ENCODE data around the gene VTI1B. TPM values are rescaled to one million over a fixed set of nuclear protein-coding genes. Genes with fewer than 3 reads are reported as not detected.
A peak's percentile ranks its signal among the peaks of the same experiment; 100 is the strongest.

VTI1B gene
- total and polyA plus RNA-seq, 4 donors, result 43.9 to 105 (median 67.5) TPM

- Histone ChIP-seq H3K9me3 (ENCODE audit: control insufficient read depth in 4 of 4, insufficient read depth in 3 of 4, low read length in 3 of 4) (no peaks in the 10 kb centered on the region), H3K27ac (ENCODE audit: low read depth in 1 of 2, low read length in 1 of 2) (no peak overlapping the region), H3K36me3 (ENCODE audit: control insufficient read depth in 4 of 4, insufficient read depth in 4 of 4, low read length in 4 of 4) (peaks cover 0 to 10% (median 6%) of the 10 kb centered on the region in 4 donors), H3K27me3 (ENCODE audit: control insufficient read depth in 3 of 3, insufficient read depth in 3 of 3, low read length in 2 of 3) (no peaks in the 10 kb centered on the region), H3K9ac (ENCODE audit: insufficient read depth in 1 of 2, low read length in 2 of 2) (no peak overlapping the region), H3K4me1 (ENCODE audit: control insufficient read depth in 5 of 5, insufficient read depth in 5 of 5, low read length in 5 of 5) (no peaks in the 10 kb centered on the region), H3K4me3 (no peak overlapping the region)
- 84 to 91% methylated on average over 4 of the region's 4 CpGs for WGBS, 2 donors
- TF ChIP-seq, protein P1, sequence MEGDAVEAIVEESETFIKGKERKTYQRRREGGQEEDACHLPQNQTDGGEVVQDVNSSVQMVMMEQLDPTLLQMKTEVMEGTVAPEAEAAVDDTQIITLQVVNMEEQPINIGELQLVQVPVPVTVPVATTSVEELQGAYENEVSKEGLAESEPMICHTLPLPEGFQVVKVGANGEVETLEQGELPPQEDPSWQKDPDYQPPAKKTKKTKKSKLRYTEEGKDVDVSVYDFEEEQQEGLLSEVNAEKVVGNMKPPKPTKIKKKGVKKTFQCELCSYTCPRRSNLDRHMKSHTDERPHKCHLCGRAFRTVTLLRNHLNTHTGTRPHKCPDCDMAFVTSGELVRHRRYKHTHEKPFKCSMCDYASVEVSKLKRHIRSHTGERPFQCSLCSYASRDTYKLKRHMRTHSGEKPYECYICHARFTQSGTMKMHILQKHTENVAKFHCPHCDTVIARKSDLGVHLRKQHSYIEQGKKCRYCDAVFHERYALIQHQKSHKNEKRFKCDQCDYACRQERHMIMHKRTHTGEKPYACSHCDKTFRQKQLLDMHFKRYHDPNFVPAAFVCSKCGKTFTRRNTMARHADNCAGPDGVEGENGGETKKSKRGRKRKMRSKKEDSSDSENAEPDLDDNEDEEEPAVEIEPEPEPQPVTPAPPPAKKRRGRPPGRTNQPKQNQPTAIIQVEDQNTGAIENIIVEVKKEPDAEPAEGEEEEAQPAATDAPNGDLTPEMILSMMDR (IDR thresholded peaks at IDR 0.05; ENCODE audit: control extremely low read depth, extremely low read depth), result no peak
- ATAC-seq (ENCODE audit: insufficient read depth, low FRiP score) (no peak), DNase-seq (no peak)
Observed at GRCh38 chr14:67663633-67664032, 10.8 kb downstream of the VTI1B start.

GRCh38 chr14:67653651-67654280, 20.7 kb downstream of the VTI1B start:
- no peak for DNase-seq
- Histone ChIP-seq H3K9me3 (ENCODE audit: control insufficient read depth in 4 of 4, insufficient read depth in 3 of 4, low read length in 3 of 4) (no peaks in the 10 kb centered on the region), H3K36me3 (ENCODE audit: control insufficient read depth in 4 of 4, insufficient read depth in 4 of 4, low read length in 4 of 4) (peaks cover 23 to 44% (median 42%) of the 10 kb centered on the region in 4 donors), H3K4me1 (ENCODE audit: control insufficient read depth in 5 of 5, insufficient read depth in 5 of 5, low read length in 5 of 5) (no peaks in the 10 kb centered on the region), H3K4me3 (no peak overlapping the region), H3K27me3 (ENCODE audit: control insufficient read depth in 3 of 3, insufficient read depth in 3 of 3, low read length in 2 of 3) (no peaks in the 10 kb centered on the region), H3K9ac (ENCODE audit: insufficient read depth in 1 of 2, low read length in 2 of 2) (no peak overlapping the region), H3K27ac (ENCODE audit: low read depth in 1 of 2, low read length in 1 of 2) (no peak overlapping the region)
- no peak for ATAC-seq (ENCODE audit: insufficient read depth, low FRiP score)
- TF ChIP-seq, protein P1 (IDR thresholded peaks at IDR 0.05; ENCODE audit: control extremely low read depth, extremely low read depth), result no peak
- 84 to 88% methylated on average over 6 of the region's 6 CpGs for WGBS, 2 donors

DNA sequence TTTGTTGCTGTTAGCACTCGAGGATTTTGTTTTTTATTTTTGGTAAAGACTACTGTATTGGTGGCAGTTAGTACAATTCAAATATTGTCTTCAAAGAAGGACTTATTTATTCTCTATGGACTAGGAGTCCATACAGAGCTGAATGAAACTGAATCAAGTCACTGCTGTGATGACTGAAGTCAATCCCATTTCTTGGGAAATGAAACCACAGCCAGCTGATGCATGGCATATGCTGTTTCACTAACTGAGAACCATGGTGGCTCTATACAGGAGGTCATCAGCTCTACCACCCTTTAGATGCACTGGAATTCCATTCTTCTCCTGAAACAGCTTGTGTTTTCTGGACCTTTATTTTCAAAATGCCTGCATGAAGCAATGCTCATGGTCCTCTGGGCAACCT, 22.2 kb downstream of the VTI1B start:
- Histone ChIP-seq H3K36me3 (ENCODE audit: control insufficient read depth in 4 of 4, insufficient read depth in 4 of 4, low read length in 4 of 4) (peaks cover 23 to 46% (median 41%) of the 10 kb centered on the region in 4 donors), H3K4me1 (ENCODE audit: control insufficient read depth in 5 of 5, insufficient read depth in 5 of 5, low read length in 5 of 5) (no peaks in the 10 kb centered on the region), H3K9ac (ENCODE audit: insufficient read depth in 1 of 2, low read length in 2 of 2) (no peak overlapping the region), H3K4me3 (no peak overlapping the region), H3K27ac (ENCODE audit: low read depth in 1 of 2, low read length in 1 of 2) (no peak overlapping the region), H3K9me3 (ENCODE audit: control insufficient read depth in 4 of 4, insufficient read depth in 3 of 4, low read length in 3 of 4) (no peaks in the 10 kb centered on the region), H3K27me3 (ENCODE audit: control insufficient read depth in 3 of 3, insufficient read depth in 3 of 3, low read length in 2 of 3) (no peaks in the 10 kb centered on the region)
- DNase-seq (no peak), ATAC-seq (ENCODE audit: insufficient read depth, low FRiP score) (no peak)
- TF ChIP-seq, protein P1 (IDR thresholded peaks at IDR 0.05; ENCODE audit: control extremely low read depth, extremely low read depth), result no peak
- WGBS, 2 donors, result 90 to 92% methylated on average over 1 of the region's 1 CpG

DNA sequence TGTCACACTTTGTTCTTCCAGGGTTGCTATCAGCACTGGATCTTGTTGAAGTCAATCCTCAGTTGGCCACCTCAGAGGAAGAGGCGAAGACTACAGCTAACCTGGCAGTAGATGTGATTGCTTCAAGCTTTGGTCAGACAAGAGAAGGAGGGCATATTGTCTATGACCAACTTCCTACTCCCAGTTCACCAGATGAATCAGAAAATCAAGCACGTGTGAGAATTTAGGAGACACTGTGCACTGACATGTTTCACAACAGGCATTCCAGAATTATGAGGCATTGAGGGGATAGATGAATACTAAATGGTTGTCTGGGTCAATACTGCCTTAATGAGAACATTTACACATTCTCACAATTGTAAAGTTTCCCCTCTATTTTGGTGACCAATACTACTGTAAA, 23.7 kb downstream of the VTI1B start:
- ATAC-seq (ENCODE audit: insufficient read depth, low FRiP score) (no peak), DNase-seq (no peak)
- Histone ChIP-seq H3K4me3 (no peak overlapping the region), H3K9ac (ENCODE audit: insufficient read depth in 1 of 2, low read length in 2 of 2) (no peak overlapping the region), H3K27ac (ENCODE audit: low read depth in 1 of 2, low read length in 1 of 2) (peak overlapping the region in 1 of 2 donors; percentile 0), H3K27me3 (ENCODE audit: control insufficient read depth in 3 of 3, insufficient read depth in 3 of 3, low read length in 2 of 3) (no peaks in the 10 kb centered on the region), H3K36me3 (ENCODE audit: control insufficient read depth in 4 of 4, insufficient read depth in 4 of 4, low read length in 4 of 4) (peaks cover 19 to 47% (median 36%) of the 10 kb centered on the region in 4 donors), H3K4me1 (ENCODE audit: control insufficient read depth in 5 of 5, insufficient read depth in 5 of 5, low read length in 5 of 5) (peaks cover 0 to 3% (median 0%) of the 10 kb centered on the region in 5 donors), H3K9me3 (ENCODE audit: control insufficient read depth in 4 of 4, insufficient read depth in 3 of 4, low read length in 3 of 4) (no peaks in the 10 kb centered on the region)
- 80 to 91% methylated on average over 2 of the region's 2 CpGs for WGBS, 2 donors
- TF ChIP-seq, protein P1 (IDR thresholded peaks at IDR 0.05; ENCODE audit: control extremely low read depth, extremely low read depth), result no peak
